HUES64 (cell line): ENCODE results near the gene ZMYM4.

ENCODE experiments used
- H3K27ac ChIP-seq: 2 replicates; pipeline ENCODE4 v1.7.0; 2013; ENCODE audit warnings: low read depth, low read length, inconsistent platforms
- H3K27me3 ChIP-seq: 2 replicates; pipeline ENCODE4 v1.6.1; 2013; ENCODE audit warnings: mild to moderate bottlenecking, low read length; ENCODE audit not compliant: insufficient read depth
- H3K36me3 ChIP-seq: 2 replicates; pipeline ENCODE4 v1.6.1; 2013; ENCODE audit warnings: mild to moderate bottlenecking, low read length; ENCODE audit not compliant: insufficient read depth
- H3K4me1 ChIP-seq: 2 replicates; pipeline ENCODE4 v1.6.1; 2013; ENCODE audit warnings: mild to moderate bottlenecking, low read length, moderate library complexity; ENCODE audit not compliant: insufficient read depth
- H3K4me3 ChIP-seq: 2 replicates; pipeline ENCODE4 v1.5.1; 2013; ENCODE audit warnings: mild to moderate bottlenecking, low read length, moderate library complexity
- H3K9ac ChIP-seq: 2 replicates; pipeline ENCODE4 v1.6.1; 2013; ENCODE audit warnings: mild to moderate bottlenecking, low read depth, low read length
- H3K9me3 ChIP-seq: 2 replicates; pipeline ENCODE4 v1.6.1; 2013; ENCODE audit warnings: low read depth, low read length; ENCODE audit not compliant: insufficient read depth
- WGBS: fragments of 150-250, 120-280 bp; methylation state at CpG from one replicate; pipeline ENCODE4 v1.1.7; 2013; ENCODE audit warnings: missing lambda C conversion rate; 5-methylcytosine and 5-hydroxymethylcytosine counted together

Gene ZMYM4

DNA sequence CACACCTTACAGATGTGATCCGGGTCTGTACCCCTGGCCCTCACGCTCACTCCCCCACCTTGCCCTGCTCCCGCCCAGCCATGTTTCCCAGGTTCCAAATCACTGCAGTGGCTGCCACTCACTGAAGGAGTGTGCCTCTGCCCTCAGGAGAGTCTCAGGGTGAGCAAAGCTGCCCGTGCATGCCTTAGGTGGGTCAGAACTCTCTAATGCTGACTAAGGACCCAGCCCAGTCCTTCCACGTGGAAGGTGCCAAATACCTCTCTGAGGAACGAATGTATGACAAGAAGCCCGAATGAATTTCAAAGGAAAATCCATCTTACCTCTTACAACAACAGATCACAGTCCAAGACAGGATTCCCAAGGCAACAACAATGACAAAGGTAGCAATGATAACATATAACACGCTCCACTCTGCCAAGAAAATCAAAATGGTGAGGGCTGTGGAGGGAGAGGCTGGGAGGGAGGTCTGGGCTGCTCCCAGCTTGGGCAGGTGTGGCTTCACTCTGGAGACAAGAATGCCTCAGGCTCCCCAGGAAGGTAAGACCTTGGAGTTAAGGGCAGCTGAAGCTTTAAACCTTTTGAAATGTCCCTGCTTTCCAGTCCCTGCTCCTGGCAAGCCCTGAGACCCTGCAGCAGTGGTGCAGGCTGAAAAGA, 173.5 kb downstream of the ZMYM4 start:
- no peaks in the 10 kb centered on the region for H3K9me3 ChIP-seq
- peaks cover 92% of the 10 kb centered on the region for H3K36me3 ChIP-seq
- H3K4me1 ChIP-seq: no peaks in the 10 kb centered on the region
- H3K9ac ChIP-seq: no peak overlapping the region
- H3K27me3 ChIP-seq: no peaks in the 10 kb centered on the region
- no peak overlapping the region for H3K27ac ChIP-seq
- 93% methylated on average over 8 of the region's 8 CpGs for WGBS
- H3K4me3 ChIP-seq: no peak overlapping the region

DNA sequence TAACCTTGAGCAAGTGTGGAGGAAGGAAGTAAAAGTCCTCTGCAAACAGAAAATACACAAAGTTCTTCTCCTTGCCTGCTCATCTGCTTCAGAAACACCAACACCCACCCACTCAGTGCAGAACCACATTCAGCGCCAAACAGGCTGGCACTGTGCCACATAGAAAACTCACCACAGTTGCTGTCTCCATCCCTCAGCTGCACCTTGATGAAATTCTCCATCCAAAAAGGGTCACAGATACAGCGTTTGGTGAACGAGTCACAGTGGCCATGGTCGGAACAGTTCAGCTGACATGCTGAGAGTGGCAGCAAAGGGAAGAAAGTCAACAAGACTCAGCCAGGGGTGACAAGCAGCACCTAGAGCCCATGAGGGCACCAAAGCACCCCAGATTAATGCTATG, 174.2 kb downstream of the ZMYM4 start:
- peaks cover 92% of the 10 kb centered on the region for H3K36me3 ChIP-seq
- no peaks in the 10 kb centered on the region for H3K27me3 ChIP-seq
- H3K4me3 ChIP-seq: no peak overlapping the region
- no peaks in the 10 kb centered on the region for H3K4me1 ChIP-seq
- WGBS: 94% methylated on average over 4 of the region's 4 CpGs
- no peaks in the 10 kb centered on the region for H3K9me3 ChIP-seq
- no peak overlapping the region for H3K9ac ChIP-seq
- no peak overlapping the region for H3K27ac ChIP-seq

DNA sequence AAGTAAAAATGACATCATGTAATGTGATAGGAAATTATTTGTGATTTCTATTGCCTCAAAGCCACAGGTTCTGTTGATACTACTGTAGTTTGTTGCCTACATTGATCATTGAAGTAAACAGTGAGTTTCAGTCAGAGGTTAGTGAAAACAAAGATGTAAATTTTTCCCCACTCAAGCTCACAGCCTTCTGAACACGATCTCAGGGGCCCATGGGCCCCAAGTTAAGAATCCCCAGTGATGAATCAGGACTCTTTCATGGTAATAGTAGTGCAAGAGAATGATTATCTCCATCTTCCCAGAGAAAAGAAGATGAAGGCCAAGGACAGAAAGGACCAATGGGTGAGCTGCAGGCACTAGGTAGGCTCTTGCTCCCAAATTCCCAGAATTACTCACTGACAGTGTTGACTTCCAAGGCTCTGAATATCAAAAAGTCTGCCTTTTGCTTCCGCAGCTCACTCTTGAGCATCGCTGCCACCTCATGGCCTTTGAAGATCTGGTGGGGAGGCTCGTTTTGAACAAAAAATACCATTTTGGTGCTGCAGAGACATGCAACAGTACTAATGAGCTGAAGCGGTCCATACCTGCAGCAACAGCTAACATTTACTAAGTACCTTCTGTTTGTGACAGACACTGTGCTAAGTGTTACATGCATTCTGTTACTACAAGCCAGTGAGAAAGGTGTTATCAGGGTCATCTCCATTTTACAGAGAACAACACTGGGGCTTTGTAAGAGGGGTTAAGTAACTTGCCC, 175.4 kb downstream of the ZMYM4 start:
- Histone ChIP-seq H3K36me3 (peaks cover 96% of the 10 kb centered on the region), H3K4me1 (no peaks in the 10 kb centered on the region), H3K4me3 (no peak overlapping the region), H3K27ac (no peak overlapping the region), H3K9me3 (no peaks in the 10 kb centered on the region), H3K9ac (no peak overlapping the region), H3K27me3 (no peaks in the 10 kb centered on the region)
- WGBS: 85% methylated on average over 5 of the region's 5 CpGs

DNA sequence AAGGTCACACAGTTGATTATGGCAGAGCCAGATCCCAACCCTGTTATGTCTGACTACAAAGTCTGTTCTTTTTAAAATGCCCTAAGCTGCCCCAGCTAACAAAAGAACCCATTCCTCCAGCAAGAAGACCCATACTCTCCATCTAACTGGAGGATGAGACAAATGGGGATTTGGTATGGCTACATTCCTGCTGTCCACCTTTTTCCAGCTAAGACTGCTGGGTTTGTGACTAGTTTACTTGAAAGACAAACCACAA, 175.9 kb downstream of the ZMYM4 start:
- no peak overlapping the region for H3K27ac ChIP-seq
- no peaks in the 10 kb centered on the region for H3K4me1 ChIP-seq

DNA sequence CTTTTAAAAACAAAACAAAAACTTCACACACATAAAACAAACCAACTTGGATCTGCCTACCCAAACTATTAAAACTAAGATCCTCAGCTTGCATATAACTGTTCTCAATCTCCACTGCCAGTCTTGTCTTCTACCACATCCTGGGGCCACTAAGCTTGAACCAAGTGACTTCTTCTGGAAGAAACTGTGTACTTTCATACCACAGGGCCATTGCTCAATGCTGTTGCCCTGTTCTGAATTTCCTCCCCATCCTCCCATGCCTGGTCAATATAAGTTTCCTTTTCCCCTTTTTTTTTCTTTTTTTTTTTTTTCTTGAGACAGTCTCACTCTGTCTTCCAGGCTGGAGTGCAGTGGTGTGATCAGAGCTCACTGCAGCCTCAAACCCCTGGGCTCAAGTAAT, 178.8 kb downstream of the ZMYM4 start:
- Histone ChIP-seq H3K36me3 (peaks cover 93% of the 10 kb centered on the region), H3K9me3 (no peaks in the 10 kb centered on the region), H3K4me1 (no peaks in the 10 kb centered on the region), H3K9ac (no peak overlapping the region), H3K27me3 (no peaks in the 10 kb centered on the region), H3K27ac (no peak overlapping the region), H3K4me3 (no peak overlapping the region)

More for the DNA sequence above, 175.9 kb downstream of the ZMYM4 start:
- peaks cover 96% of the 10 kb centered on the region for H3K36me3 ChIP-seq
- no peaks in the 10 kb centered on the region for H3K27me3 ChIP-seq
- no peak overlapping the region for H3K4me3 ChIP-seq
- no peaks in the 10 kb centered on the region for H3K9me3 ChIP-seq
- H3K9ac ChIP-seq: no peak overlapping the region

DNA sequence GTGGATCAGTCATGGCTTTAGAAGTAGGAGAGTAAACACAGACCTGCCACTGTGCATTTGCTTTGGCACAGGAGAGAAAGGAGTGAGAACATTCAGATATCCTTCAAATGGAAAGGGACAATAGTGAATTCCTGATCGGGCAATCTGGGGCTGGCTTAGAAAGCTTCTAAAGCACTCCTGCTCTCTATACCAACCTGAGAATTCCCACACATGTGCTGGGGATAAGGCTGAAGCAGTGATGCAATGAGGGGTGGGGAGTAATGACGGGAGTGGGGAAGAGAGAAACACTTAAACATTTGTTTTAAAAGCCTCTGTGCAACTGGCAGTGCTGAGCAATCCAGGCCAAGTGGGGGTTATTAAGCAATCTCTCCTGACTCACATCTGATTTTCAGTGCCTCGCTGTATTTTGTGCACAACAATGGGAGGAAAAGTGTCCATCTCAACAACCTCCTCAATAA, 179.9 kb downstream of the ZMYM4 start:
- Histone ChIP-seq H3K36me3 (peaks cover 94% of the 10 kb centered on the region), H3K4me3 (no peak overlapping the region), H3K4me1 (no peaks in the 10 kb centered on the region), H3K27me3 (no peaks in the 10 kb centered on the region), H3K9ac (no peak overlapping the region), H3K9me3 (no peaks in the 10 kb centered on the region), H3K27ac (no peak overlapping the region)
- 96% methylated on average over 3 of the region's 3 CpGs for WGBS

DNA sequence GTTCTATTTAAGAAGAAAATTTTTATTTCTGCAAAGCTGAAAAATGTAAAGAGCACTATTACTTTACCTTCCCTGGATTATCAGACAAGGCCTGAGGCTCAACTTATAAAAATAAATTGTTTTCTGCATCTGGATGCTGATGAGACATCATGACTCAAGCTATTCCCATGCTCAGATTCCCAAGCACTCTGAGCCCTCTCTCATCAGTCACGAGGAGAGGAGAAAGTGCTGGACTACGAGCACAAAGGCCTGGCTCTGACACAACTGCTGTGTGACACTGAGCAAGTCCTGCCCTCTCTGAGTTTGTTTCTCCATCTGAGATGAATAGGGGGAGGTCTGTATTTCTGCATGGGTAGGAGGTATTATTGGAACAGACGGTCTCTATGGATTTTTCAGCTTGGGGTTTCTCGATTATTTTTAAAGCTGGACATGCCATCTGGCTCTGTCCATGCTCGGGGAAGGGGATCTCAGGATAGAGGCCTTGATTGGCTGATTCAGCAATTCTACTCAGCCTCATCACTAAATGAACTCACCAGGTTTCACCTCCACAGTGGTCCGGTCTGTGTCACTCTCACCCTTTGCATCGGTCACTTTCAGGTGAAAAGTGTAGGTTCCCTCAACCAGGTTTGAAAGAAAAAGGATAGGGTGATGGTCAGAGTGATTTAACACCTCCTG, 181.0 kb downstream of the ZMYM4 start:
- Histone ChIP-seq H3K4me1 (no peaks in the 10 kb centered on the region), H3K27me3 (no peaks in the 10 kb centered on the region), H3K36me3 (peaks cover 97% of the 10 kb centered on the region), H3K27ac (no peak overlapping the region), H3K9me3 (no peaks in the 10 kb centered on the region), H3K4me3 (no peak overlapping the region), H3K9ac (no peak overlapping the region)
- 85% methylated on average over 7 of the region's 7 CpGs for WGBS

DNA sequence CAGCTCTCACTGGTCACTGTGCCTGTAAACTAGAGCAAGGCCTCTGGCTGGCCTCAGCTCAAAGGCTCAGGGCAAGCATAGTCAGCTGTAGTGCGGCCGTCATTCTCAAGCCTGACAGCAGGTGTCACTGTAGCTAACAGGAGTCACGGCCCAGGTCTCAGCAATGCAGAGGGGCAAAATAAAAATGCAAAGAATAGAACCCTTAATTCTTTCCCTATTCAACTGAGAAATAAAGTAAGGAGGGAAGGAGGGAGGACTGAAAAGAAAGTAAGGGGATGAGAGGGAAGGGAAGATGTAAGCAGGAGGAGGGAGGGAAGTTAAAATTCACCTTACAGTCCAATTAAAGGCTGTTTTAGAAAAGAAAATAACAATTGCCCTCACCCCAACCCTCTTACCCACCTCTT, 182.6 kb downstream of the ZMYM4 start:
- no peaks in the 10 kb centered on the region for H3K9me3 ChIP-seq
- no peak overlapping the region for H3K4me3 ChIP-seq
- WGBS: 18% methylated on average over 3 of the region's 3 CpGs
- no peak overlapping the region for H3K27ac ChIP-seq
- H3K36me3 ChIP-seq: peaks cover 94% of the 10 kb centered on the region
- H3K4me1 ChIP-seq: no peaks in the 10 kb centered on the region
- no peak overlapping the region for H3K9ac ChIP-seq
- H3K27me3 ChIP-seq: no peaks in the 10 kb centered on the region

DNA sequence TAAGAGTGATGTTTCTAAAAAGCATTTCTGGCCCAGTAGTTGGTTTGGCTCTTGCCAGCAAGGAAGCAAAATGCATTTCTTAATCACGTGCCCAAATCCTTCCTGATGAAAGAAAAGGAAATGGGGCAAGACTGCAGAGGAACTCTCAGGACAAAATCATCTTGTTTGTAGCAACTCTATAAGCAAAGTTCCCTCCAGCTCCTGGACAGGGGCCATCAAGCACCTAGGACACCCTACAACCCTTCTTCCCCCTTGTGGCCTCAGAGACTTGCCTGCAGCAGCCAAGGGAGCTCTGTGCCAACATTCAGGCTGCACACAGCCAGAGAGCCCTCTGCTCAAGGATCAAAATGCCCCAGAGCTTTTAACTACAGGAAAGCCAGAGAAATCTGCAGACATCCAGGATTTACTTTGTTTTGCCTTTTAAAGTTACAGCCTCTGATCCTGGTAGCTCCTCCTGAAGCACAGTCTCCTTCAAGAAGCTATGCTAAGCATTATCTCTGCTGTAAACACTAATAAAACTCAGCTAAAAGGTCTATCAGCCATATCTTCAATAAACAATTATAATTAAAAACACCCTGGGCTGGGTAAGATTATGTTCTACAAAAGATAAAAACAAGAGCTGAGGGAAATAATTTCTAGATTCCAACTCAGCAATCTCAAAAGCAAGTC, 183.7 kb downstream of the ZMYM4 start:
- Histone ChIP-seq H3K4me3 (no peak overlapping the region), H3K27me3 (no peaks in the 10 kb centered on the region), H3K9me3 (no peaks in the 10 kb centered on the region), H3K27ac (no peak overlapping the region; the same call in 1 of the 2 replicates), H3K4me1 (no peaks in the 10 kb centered on the region), H3K36me3 (peaks cover 88% of the 10 kb centered on the region), H3K9ac (no peak overlapping the region)
- WGBS: 82% methylated on average over 1 of the region's 1 CpG

DNA sequence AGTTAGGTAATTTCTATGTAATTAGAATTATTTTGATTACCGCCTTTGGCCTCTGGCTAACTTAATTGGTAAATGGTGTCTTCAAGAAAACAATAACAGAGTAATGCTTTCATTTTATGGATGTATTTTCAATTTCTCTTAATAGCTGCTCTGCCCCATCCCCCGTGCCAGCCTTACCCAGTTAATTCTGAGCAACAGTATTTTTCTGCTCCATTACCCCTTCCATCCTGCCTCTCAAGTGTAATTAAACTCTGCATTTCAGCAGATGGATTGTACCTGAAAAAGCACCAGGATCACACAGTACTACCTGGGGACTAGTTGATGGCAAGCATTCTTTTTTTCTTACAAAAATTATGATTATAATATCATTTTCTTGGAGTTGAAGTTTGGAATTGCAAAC, 184.5 kb downstream of the ZMYM4 start:
- WGBS: 93% methylated on average over 2 of the region's 2 CpGs
- H3K9ac ChIP-seq: no peak overlapping the region
- H3K27me3 ChIP-seq: no peaks in the 10 kb centered on the region
- H3K4me1 ChIP-seq: no peaks in the 10 kb centered on the region
- H3K36me3 ChIP-seq: peaks cover 83% of the 10 kb centered on the region
- no peaks in the 10 kb centered on the region for H3K9me3 ChIP-seq
- no peak overlapping the region for H3K4me3 ChIP-seq
- no peak overlapping the region for H3K27ac ChIP-seq

DNA sequence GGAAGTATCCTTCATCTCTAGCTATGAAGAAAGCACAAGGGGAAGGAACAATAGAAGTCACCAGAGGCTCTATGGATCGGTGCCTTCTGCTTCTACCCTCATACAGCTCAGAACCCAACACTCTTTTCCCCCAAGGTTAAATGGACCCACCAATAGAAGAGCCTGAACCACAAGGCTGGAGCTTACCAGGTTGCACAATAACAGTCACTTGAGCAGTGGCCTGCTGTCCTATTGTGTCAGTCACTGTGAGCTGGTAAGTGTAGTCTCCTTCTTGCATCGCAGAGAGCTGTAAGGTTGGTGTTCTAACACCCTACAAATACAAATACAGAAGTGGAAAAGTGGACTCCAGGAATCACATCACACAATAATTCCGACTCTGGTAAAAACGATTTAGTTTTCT, 185.7 kb downstream of the ZMYM4 start:
- H3K27ac ChIP-seq: no peak overlapping the region
- H3K36me3 ChIP-seq: peaks cover 78% of the 10 kb centered on the region
- no peak overlapping the region for H3K9ac ChIP-seq
- H3K4me3 ChIP-seq: no peak overlapping the region
- H3K9me3 ChIP-seq: no peaks in the 10 kb centered on the region
- WGBS: 92% methylated on average over 4 of the region's 4 CpGs
- no peaks in the 10 kb centered on the region for H3K27me3 ChIP-seq
- no peaks in the 10 kb centered on the region for H3K4me1 ChIP-seq
